Measurements from ENCODE around the gene PLXDC1. TPM values are rescaled to one million over a fixed set of nuclear protein-coding genes. Genes with fewer than 3 reads are reported as not detected.
A peak's percentile ranks its signal among the peaks of the same experiment; 100 is the strongest.

Gene PLXDC1
- total RNA-seq, 1 experiment from 2014 or later, result 0.75 TPM

- CTCF ChIA-PET, result interaction anchor here (0.5 to 1.3 kb wide), 5 partner anchors 12 to 50 kb away, joined by 3 to 12 read pairs (median 6); no protein-coding TSS in a partner anchor
- DNase-seq (ENCODE audit: low spot score), result no peak
- H3K36me3 ChIP-seq (ENCODE audit: insufficient read depth, low read length, poor library complexity, severe bottlenecking), result peaks cover 3% of the 10 kb centered on the region
- no peak overlapping the region for H3K4me3 ChIP-seq (ENCODE audit: low read depth, low read length, poor library complexity, severe bottlenecking)
- H3K27ac ChIP-seq (ENCODE audit: low read depth, low read length, poor library complexity, severe bottlenecking), result no peak overlapping the region
- no TSS peak for BruUV-seq (replicated peaks)
- H3K9me3 ChIP-seq (ENCODE audit: low read depth, low read length, poor library complexity, severe bottlenecking), result no peaks in the 10 kb centered on the region
- no peaks in the 10 kb centered on the region for H3K27me3 ChIP-seq (replicated peaks; ENCODE audit: insufficient read depth, low read depth, low read length, poor library complexity)
- intact Hi-C loops (cut with micrococcal nuclease; ENCODE audit: unreplicated experiment), result loop anchor here (5.0 kb wide), 1 partner anchor 42 kb away; no protein-coding TSS in a partner anchor
- POLR2A ChIA-PET (ENCODE audit: low non-redundant PET), result no interaction called here
- TF ChIP-seq, protein P1, sequence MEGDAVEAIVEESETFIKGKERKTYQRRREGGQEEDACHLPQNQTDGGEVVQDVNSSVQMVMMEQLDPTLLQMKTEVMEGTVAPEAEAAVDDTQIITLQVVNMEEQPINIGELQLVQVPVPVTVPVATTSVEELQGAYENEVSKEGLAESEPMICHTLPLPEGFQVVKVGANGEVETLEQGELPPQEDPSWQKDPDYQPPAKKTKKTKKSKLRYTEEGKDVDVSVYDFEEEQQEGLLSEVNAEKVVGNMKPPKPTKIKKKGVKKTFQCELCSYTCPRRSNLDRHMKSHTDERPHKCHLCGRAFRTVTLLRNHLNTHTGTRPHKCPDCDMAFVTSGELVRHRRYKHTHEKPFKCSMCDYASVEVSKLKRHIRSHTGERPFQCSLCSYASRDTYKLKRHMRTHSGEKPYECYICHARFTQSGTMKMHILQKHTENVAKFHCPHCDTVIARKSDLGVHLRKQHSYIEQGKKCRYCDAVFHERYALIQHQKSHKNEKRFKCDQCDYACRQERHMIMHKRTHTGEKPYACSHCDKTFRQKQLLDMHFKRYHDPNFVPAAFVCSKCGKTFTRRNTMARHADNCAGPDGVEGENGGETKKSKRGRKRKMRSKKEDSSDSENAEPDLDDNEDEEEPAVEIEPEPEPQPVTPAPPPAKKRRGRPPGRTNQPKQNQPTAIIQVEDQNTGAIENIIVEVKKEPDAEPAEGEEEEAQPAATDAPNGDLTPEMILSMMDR (conservative IDR thresholded peaks at IDR 0.05; ENCODE audit: low read depth, low read length), result no peak
- no peak for TF ChIP-seq EZH2 (IDR thresholded peaks at IDR 0.05; ENCODE audit: borderline replicate concordance, low read depth, low read length, poor library complexity, severe bottlenecking)
- peaks cover 22% of the 10 kb centered on the region for H3K4me1 ChIP-seq (ENCODE audit: insufficient read depth, low read length, poor library complexity, severe bottlenecking)
Measured at GRCh38 chr17:39194985-39195524, 43.6 kb upstream of the PLXDC1 start.

GRCh38 chr17:39194089-39194984 is 42.9 kb upstream of the PLXDC1 start:
- BruUV-seq (replicated peaks), result no TSS peak
- no peak overlapping the region for H3K27ac ChIP-seq (ENCODE audit: low read depth, low read length, poor library complexity, severe bottlenecking)
- CTCF ChIA-PET, result interaction anchor here (0.6 to 1.3 kb wide), 5 partner anchors 13 to 77 kb away, joined by 3 to 8 read pairs (median 6); no protein-coding TSS in a partner anchor
- no peak overlapping the region for H3K4me3 ChIP-seq (ENCODE audit: low read depth, low read length, poor library complexity, severe bottlenecking)
- intact Hi-C loops (cut with micrococcal nuclease; ENCODE audit: unreplicated experiment), result no loop called here
- no peak for TF ChIP-seq EZH2 (IDR thresholded peaks at IDR 0.05; ENCODE audit: borderline replicate concordance, low read depth, low read length, poor library complexity, severe bottlenecking)
- TF ChIP-seq, protein P1 (conservative IDR thresholded peaks at IDR 0.05; ENCODE audit: low read depth, low read length), result peak; percentile 56
- H3K36me3 ChIP-seq (ENCODE audit: insufficient read depth, low read length, poor library complexity, severe bottlenecking), result peaks cover 3% of the 10 kb centered on the region
- POLR2A ChIA-PET (ENCODE audit: low non-redundant PET), result no interaction called here
- peaks cover 22% of the 10 kb centered on the region for H3K4me1 ChIP-seq (ENCODE audit: insufficient read depth, low read length, poor library complexity, severe bottlenecking)
- H3K27me3 ChIP-seq (replicated peaks; ENCODE audit: insufficient read depth, low read depth, low read length, poor library complexity), result no peaks in the 10 kb centered on the region
- DNase-seq (ENCODE audit: low spot score), result peak; percentile 72
- no peaks in the 10 kb centered on the region for H3K9me3 ChIP-seq (ENCODE audit: low read depth, low read length, poor library complexity, severe bottlenecking)

DNA sequence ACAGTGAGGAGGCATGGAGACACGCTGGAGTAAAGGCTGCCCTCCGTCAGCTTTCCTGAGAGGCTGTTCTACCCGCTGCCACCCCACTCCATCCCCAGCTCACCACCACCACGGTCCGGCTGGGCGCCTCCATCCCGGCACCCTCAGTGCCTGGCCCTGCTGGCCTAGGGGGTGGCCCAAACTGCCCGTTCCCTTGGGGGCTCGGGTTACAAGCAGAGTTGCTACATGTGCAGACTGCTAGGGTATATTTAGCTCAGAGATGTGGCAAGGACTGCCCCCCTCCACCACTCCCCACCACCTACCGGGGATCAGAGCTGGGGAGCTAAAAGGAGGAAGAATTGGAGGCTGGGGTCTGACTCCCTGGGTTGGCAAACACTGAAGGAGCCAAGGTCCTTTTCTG is 41.9 kb upstream of the PLXDC1 start:
- DNase-seq (ENCODE audit: low spot score), result no peak
- Histone ChIP-seq H3K4me3 (ENCODE audit: low read depth, low read length, poor library complexity, severe bottlenecking) (no peak overlapping the region), H3K9me3 (ENCODE audit: low read depth, low read length, poor library complexity, severe bottlenecking) (no peaks in the 10 kb centered on the region), H3K27me3 (replicated peaks; ENCODE audit: insufficient read depth, low read depth, low read length, poor library complexity) (no peaks in the 10 kb centered on the region), H3K4me1 (ENCODE audit: insufficient read depth, low read length, poor library complexity, severe bottlenecking) (peaks cover 21% of the 10 kb centered on the region), H3K36me3 (ENCODE audit: insufficient read depth, low read length, poor library complexity, severe bottlenecking) (peaks cover 3% of the 10 kb centered on the region), H3K27ac (ENCODE audit: low read depth, low read length, poor library complexity, severe bottlenecking) (no peak overlapping the region)
- ChIA-PET CTCF (no interaction called here), POLR2A (ENCODE audit: low non-redundant PET) (no interaction called here)
- intact Hi-C loops (cut with micrococcal nuclease; ENCODE audit: unreplicated experiment), result no loop called here
- TF ChIP-seq, protein P1 (conservative IDR thresholded peaks at IDR 0.05; ENCODE audit: low read depth, low read length), result no peak
- no peak for TF ChIP-seq EZH2 (IDR thresholded peaks at IDR 0.05; ENCODE audit: borderline replicate concordance, low read depth, low read length, poor library complexity, severe bottlenecking)
- BruUV-seq (replicated peaks), result no TSS peak

Measured in A673 (cell line).